Activated CD8-positive, alpha-beta memory T cell treated with anti-CD3 and anti-CD28 coated beads, Interleukin-2, amount 50 U/mL, for 1 hour (primary cell): Measurements from ENCODE around the gene ULK4.
"Not testable (repeated sequence)": the region's sequence is repeated elsewhere in the genome, so short reads cannot be mapped to it uniquely, and the experiment has no call there.

ENCODE experiments used
- DNase-seq: peaks from one replicate; pipeline ENCODE4 v3.0.0-alpha.2; 2020; ENCODE audit errors: extremely low read depth

Gene ULK4

GRCh38 chr3:41768363-41768762 lies 193.5 kb downstream of the ULK4 start:
- no peak for DNase-seq

DNA sequence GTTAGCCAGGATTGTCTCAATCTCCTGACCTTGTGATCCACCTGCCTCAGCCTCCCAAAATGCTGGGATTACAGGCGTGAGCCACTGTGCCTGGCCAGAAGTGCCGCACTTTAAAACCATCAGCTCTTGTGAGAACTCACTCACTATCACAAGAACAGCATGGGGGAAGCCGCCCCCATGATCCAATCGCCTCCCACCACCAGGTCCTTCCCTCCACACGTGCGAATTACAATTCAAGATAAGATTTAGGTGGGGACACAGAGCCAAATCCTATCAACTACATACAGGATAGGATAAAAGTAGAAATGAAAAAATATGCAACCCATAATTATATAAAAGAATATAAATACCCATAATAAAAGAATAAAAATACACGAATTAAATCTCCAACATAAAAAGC lies 199.0 kb downstream of the ULK4 start:
- not testable (repeated sequence) for DNase-seq

DNA sequence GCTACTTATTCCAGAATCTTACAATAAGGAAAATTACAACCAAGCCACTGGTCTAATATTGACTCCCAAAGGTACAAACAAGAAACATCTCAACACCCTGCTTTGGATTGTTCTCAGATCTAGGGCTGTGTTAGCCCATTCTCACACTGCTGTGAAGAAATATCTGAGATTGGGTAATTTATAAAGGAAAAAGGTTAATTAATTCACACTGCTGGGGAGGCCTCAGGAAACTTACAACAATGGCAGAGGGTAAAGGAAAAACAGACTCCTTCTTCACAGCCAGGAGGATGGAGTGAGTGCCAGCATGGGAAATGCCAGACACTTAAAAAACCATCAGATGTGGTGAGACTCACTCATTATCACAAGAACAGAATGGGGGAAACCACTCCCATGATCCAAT lies 208.3 kb downstream of the ULK4 start:
- DNase-seq: no peak

DNA sequence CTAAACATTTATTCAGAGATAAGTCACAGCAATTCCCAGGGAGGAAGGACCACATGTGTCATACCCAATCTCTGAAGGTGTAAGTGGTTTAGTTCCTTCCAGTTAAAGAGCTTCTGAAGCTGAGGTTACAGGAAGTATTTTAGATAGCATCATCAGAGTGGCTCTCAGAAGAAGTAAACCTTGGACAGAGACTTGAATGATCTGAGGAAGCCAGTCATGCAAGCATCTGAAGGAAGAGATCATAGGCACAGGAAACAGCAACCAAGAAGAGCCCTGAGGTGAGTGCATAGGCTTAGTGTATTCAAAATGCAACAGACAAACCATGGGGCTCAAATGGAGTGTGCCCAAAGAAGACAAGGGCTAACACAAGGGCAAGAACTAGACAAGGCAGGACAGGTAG lies 210.3 kb downstream of the ULK4 start:
- DNase-seq: no peak

DNA sequence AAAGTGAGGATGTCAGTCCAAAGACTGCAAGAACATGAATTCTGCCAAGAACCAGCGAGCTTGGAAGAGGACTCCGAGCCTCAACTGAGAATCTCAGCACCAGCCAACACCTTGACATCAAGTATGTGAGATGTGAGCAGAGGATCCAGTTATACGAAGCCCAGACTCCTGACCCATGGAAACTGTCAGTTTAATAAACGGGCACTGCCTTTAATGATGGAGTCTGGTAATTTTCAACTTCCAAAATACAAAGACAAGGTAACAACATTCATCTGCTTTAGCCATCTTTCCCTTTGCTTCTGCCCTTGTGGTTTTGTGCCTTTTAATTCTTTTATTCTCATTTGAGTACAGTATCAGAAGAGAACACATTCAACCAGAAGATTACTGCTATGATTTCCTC lies 211.9 kb downstream of the ULK4 start:
- DNase-seq: no peak

DNA sequence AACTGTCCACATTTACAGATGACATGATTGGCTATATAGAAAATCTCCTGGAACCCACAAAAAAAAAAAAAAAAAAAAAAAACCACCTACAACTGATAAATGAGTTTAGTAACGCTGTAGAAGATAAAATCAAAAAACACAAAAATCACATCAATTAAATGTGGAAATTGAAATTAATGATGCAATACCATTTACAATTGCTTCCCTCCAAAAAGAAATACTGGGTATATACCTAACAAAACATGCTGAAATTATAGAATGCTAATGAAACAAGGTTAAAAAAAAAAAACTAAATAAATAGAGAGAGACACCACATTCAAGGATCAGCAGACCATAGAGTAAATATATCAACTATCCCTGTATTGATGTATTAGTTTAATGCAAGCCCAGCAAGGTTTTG lies 215.7 kb downstream of the ULK4 start:
- DNase-seq: no peak

DNA sequence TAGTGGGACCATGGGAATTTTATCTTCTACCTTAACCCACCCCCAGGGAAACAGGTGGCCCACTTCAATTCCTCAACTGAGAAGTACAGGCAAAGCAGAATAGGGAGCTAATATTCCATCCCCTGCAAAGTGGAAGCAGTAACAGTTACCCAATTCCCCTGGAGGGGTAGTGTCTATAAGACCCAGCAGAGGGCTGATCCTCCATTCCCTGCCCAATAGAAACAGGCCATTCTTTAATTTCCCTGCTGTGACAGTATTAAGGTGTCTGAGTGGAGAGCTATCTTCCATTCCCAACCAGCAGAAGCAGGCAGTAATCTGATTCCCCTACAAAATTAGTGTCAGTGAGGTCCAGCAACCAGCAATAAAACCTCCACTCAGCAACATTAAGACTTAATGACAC lies 219.8 kb downstream of the ULK4 start:
- no peak for DNase-seq

- no peak for DNase-seq
These were observed 221.5 kb downstream of the ULK4 start for GRCh38 chr3:41740374-41740886.

GRCh38 chr3:41726891-41727290 lies 235.0 kb downstream of the ULK4 start:
- DNase-seq: no peak

DNA sequence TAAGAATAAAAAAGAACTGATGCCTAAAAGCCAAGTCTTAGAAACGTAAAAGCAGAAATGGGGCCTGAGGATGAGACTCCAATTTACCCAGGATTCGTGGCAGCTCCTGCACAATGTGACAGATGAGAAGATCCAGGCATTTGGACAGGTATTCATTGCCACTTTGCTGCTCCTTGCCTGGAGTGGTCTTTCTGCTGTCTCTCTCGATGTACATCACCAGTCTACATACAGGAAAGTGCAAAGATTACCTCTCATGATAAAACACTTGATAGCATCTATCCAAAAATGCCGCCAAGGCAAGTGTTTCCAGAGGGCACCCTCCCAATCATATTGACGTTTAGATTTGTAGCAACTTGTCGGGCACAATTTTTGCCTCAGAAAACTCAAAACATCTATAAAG lies 244.3 kb downstream of the ULK4 start:
- no peak for DNase-seq

DNA sequence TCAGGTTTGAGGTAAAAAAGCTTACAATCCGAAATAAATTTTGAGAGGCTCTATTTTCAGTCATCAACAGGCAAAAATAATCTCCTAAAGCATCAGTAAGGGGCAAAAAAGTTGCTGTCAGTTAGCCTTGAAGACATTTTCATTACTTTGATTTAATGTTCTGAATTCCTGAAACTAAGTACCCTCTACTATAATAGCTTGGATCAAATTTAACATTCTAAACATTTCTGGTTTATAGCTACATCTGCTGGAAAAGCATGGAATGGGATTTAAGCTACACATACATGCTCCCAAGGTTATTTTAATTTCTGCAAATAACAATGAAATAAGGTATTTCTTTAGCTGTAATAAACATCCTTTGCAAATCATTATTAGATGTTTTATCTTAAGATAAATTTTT lies 245.4 kb downstream of the ULK4 start:
- no peak for DNase-seq

GRCh38 chr3:41715376-41715775 lies 246.5 kb downstream of the ULK4 start:
- no peak for DNase-seq

- no peak for DNase-seq
These were observed 250.3 kb downstream of the ULK4 start for GRCh38 chr3:41711651-41712050.

- no peak for DNase-seq
These were observed 251.1 kb downstream of the ULK4 start for GRCh38 chr3:41710646-41711388.

- DNase-seq: not testable (repeated sequence)
These were observed 252.7 kb downstream of the ULK4 start for GRCh38 chr3:41709213-41709612.

GRCh38 chr3:41708176-41708575 lies 253.7 kb downstream of the ULK4 start:
- DNase-seq: no peak

DNA sequence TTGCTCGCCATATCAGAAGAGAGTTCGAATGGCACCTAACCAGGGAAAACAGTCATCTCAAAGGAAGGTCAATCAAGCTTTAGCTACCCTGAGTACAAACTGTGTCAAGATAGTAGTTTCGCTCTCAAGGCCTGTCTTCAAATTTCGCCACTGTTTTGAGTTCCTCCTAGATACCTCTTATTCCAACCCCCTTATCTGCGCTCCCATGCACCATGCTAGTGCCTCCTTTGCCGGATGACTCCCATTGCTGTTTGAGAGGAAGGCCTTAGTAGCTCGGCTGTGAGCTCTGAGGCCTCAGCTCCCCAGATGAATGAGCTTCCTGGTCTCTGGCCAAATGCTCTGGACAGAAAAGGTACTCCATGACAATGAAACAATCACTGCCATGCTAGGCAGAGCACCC lies 256.0 kb downstream of the ULK4 start:
- DNase-seq: no peak

DNA sequence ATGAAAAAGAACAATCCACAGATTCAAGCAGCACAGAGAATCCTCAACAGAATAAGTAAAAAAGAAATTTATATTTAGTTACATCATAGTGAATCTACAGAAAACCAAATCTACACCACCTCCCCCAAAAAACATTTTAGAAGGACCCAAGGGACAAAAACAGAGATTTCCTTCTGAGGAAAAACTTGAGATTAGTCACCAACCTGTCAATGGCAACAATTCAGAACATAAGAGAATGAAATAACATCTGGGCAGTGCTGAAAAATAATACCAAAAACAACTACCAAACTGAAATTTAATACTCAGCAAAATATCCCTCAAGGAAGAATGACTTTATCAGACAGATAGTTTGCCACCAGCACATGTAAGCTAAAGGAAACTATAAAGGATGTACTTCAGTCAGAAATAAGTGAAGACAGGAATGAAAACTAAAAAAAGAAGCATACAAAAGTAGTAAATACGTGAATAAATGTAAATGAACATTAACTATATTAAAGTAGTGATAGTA lies 260.7 kb downstream of the ULK4 start:
- DNase-seq: no peak

GRCh38 chr3:41700155-41700554 lies 261.7 kb downstream of the ULK4 start:
- no peak for DNase-seq

DNA sequence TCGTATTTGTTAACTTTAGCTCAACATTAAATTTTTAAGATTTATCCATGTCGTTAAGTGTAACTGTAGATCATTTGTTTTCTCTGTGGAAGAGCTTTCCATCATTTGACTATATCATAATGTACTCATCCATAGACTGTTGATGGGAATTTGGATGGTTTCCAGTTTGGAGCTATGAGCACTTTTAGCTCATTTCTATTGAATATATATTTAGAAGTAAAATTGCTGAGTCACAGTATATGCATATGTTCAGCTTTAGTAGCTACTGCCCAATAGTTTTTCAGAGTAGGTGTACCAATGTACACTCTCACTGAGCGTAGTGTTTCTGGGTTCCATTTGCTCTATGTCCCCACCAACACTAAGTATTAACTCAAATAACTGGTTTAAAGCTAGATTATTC lies 263.0 kb downstream of the ULK4 start:
- DNase-seq: no peak

- no peak for DNase-seq
These were observed 264.2 kb downstream of the ULK4 start for GRCh38 chr3:41697702-41698101.

DNA sequence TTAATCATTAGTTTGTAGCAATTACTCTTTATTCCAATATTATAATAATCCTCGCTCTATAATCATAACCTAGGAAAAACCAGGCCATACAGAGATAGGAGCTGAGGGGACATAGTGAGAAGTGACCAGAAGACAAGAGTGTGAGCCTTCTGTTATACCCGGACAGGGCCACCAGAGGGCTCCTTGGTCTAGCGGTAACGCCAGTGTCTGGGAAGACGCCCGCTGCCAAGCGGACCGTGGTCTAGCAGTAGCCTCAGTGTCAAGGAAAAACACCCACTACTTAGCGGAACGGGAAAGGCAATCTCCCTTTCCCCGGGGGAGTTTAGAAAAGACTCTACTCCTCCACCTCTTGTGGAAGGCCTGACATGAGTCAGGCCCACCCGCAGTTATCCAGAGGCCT lies 266.1 kb downstream of the ULK4 start:
- not testable (repeated sequence) for DNase-seq

DNA sequence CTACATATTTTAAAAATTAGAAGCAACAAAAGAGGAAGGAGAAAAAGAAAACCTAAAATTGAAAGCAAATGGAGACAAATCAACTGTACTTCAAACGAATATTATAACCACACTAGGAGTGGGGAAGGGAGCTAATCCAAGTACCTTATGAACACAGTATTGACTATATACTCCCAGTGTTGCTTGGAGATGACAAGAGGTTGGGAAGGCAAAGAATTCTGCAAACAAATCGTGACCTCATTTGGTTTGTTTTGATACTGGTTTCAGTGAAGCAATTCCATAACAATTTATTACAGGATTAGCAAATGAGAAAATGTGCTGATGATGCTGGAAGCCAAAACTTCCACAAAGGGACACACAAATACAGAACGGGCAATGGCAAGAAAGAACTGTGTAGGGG lies 268.1 kb downstream of the ULK4 start:
- DNase-seq: no peak
